GM19328 (cell line): ENCODE data around the gene OSBPL3.
A peak's percentile ranks its signal among the peaks of the same experiment; 100 is the strongest.
"Not testable (repeated sequence)": the region's sequence is repeated elsewhere in the genome, so short reads cannot be mapped to it uniquely, and the experiment has no call there.

Experiments used
- ATAC-seq: cut with Tn5 transposase; IDR thresholded peaks from one replicate; pipeline ENCODE4 v1.9.1; 2021; ENCODE audit warnings: mild to moderate bottlenecking, moderate library complexity; ENCODE audit not compliant: unreplicated experiment

Gene OSBPL3

DNA sequence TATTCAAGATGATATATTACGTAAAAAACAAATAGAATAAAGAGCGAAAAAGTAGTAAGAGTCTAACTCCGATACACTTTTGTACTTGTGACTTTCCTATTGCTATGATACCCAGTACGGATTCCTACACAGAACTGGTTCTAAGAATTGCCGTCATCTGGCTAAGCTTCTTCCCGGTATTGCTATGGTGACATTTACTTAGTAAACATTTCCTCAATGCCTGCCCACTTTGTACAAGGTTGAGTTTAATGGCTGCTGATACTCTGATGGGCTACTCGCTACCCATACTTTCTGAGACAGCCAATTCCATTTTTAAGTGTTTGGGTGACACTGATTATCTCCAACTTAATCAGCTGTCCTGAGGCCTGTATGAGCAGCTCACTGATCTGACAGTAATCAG, 55.6 kb downstream of the OSBPL3 start:
- no peak for ATAC-seq

DNA sequence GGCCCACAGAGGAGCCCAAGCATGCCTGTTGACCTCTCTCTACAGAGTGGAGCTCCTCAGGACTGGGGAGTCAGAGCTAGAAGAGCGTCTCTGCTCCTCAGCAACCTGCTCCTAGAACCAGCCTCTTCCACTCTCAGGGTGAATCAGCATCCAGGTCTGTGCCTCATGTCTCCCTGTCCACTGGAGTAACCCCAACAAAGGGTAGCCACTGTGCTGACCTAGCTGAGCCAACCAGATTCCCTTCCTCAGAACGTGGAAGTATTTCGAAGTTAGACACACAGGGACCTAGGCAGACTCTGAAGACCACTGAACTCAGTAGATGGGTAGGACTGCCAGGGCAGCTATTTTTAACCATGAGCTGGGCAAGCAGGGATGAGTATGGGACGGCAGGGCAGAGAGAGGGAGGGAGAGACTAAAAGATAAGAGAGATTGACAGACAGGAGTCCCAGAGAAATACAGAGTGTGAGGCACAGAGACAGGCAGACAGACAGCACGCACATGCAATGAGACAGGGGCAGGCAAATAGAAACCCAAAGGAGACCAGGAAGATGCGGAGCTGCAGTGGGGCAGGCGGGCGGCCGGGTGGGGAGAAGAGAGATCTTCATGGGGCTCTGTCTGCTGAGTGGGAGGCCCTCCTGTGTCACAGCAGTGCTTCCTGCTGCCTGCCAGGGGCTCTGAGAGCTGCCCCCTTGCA, 56.7 kb downstream of the OSBPL3 start:
- no peak for ATAC-seq

DNA sequence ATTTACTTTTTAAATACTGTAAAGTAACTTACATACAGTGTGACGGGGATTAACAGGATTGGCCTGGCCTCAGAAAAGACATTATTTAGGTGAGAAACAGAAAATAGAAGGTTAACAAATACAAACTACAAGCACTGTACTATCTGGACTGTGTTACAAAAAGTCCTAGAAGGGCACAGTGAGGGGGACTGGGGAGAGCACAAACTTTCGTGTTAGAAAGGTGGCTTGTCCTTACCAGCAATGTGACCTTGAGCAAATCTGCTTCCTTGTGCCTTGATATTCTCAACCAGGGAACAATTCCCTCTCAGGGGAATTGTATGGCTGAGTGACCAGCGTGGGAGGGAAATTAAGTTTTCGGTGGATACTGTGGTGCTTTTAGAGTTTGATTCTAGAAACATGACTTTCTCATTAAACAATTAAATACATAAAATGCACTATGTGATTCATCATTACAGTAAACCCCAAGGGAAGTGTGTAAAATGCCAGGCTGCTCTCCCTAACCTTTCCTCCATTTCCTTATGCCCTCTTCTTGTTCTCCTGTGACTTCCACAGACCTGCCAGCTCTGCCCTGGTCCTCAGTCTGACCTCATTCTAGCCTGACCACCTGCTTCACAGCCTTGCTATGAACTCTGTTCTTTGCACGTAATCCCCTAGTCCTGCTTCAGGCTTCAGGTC, 57.7 kb downstream of the OSBPL3 start:
- ATAC-seq, result no peak

DNA sequence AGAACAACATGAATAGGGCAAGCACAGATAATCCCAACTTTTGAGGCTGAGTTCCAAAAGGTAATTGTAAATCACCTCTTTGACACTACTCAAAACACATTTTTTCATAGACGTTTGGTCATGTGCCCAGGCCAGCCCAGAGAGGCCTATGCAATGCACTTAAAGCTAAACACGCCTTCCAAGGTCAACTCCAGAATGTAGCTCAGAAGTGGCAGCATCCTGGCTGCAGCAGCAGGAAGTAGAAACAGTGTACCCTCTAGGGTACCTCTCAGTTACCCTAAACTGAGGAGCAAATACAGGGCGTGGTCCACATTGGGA, 58.7 kb downstream of the OSBPL3 start:
- ATAC-seq, result no peak

DNA sequence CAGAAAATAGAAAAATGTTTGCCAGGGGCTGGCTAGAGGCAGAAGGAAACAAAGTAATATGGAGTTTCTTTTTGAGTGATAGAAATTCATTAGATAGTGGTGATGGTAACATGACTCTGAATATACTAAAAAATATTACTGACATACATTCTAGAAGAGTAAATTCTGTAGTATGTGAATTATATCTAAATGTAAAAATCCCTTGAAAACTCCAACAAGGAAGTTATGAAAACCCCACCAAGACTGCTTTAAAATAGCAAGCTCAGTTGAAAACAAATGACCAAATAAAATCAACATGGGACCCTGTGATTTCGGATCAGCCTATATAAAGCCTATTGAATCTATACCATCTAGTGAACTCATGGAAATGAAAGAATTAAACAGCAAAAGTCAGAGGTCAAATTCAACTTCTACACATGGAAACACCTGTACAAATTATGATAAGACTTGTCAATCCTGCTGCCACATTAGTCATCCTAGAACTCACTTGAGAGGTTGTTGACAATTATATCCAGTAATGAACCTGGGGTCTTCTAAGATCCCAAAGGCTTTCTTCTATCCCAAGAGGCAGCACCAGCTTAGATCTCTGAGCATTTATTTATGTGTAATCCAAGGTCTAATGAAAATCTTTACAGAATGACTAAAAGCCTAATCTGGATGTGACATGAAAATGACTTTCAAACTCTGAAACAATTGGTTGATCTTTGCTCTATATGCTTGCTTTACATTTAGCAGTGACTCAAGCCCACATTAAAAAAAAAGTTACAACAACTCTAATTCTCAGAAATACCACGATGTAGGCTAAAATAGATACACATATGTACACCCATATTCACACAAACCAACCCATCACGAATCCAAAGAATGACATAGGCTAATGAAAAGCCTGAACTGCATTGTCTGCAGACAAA, 59.3 kb downstream of the OSBPL3 start:
- ATAC-seq, result no peak

DNA sequence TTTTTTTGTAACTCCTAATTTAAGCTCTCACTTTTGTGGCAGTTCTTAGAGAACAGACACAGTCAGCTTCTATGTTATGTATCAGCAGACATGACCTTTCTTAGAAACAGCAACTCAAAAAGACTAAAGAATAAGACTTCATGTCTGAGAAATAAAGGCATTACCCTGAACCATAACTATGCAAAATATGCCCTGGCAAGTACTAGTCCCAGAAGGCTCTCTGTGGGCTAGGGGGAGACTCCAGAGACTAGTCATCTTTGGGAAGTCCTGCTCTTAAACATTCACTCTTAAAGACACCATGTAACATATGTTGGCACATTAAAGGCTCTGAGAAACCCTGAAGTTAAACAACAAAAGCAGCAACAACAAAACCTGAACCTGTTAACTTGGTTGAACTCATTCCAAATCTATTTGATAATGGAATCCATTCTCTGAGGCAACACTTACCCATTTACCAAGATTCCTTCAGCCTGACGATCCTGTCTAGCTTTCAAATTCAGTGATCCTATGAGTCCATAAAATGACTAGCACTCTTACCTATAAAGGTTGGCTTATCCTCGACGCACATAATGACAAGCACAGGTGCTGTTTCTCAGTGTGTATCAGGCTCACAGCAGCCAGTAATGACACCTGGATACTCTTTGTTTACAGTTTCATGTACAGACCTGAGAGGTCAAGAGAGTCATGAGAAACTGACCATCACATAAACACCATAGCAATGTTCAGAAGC, 62.3 kb downstream of the OSBPL3 start:
- ATAC-seq, result no peak

DNA sequence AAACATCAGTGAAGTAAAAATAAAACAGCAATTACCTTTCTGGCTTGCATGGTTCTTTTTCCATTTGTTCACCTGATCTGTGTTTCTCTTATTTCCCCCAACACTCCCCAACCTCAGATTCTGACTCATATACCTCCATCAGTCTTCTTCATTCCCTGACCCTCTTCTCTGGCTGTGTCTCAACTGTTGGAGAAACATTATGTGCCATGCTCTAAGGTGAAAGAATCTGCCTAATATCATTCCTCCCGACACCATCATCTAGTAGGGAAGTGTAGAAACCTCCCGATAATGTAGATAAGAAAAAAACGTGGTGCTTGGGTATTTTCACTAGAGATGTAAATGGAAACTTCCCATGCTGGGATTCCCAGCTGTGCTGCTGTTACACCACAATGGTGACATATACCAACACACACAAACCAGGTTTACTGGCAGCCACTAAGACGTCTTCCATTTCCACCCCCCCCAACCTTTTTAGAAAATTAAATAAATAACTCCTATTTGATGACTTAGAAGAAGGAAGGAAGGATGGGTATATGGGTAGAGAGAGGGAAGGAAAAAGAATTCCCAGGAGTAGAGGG, 63.4 kb downstream of the OSBPL3 start:
- no peak for ATAC-seq

DNA sequence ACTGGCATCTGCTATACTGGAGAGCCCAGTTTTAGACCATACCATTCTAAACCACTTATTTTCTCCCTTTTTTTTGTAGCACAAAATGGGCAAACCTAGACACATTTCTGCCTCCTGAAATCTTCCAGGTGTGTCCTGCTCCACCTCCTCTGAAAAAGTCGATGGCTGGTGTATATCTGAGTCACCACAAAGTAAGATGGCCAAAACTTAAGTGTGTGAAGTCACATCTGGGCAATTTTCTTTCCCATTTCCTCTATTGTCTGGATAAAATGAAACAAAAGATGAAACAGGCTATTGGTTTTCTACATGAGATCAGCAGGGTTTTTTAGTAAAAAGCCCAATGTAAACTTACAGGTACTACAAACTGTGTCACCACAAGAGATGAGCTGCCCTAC, 65.5 kb downstream of the OSBPL3 start:
- ATAC-seq, result no peak

DNA sequence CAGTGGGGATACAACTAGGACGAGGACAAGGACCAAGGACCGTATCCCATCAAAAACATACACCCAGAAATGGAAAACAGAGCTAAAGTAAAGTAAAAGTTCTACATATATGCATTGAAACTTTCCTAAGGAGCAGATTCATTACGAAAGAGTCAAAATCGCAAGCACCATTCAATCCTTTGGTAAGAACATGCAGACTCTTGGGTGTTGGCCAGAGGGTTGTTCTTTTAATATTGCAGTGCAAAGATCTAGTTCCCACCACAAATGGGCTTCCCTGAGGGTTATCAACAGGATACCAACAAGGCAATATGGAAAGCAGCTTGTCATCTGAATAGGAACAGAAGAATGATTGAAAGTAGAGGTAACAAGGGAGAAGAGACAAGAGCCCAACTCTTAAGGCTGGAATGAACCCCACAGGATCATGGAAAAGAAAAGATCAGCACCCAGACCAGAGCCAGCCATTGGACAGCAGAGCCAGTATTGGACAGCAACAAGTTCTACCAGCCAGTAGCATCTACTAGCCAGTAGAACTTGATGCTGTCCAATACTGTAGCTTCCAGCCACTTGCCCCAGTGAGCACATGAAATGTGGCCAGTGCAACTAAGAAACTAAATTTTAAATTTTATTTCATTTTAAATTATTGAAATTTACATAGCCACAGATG, 66.0 kb downstream of the OSBPL3 start:
- no peak for ATAC-seq

DNA sequence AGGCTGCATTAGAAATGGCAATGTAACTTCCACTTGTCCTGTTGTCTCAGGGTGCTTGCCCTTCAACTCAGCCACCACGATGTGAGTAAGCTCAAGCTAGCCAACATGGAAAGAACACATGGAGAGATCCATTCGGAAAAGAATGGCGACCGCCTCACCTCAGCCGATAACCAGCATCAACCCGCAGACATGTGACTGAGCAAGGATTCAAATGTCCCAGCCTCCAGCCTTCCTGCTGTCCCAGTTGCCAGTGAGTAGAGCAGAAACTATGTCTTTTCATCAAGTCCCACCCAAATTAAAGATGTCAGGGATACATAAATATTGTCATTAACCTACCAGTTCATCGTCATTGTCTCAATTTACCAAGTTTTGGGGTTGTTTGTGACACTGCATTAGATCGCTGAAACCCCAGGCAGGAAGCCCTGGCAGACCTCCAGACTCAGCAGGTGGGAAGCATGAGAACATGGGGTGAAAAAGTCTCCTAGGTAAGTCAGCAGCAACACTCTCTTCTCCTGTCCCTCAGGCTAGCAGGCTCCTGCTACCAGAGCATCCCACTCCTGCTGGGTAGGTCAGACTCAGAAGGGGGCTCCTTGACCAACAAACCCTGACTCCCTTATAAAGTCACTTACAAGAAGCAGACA, 67.0 kb downstream of the OSBPL3 start:
- no peak for ATAC-seq

DNA sequence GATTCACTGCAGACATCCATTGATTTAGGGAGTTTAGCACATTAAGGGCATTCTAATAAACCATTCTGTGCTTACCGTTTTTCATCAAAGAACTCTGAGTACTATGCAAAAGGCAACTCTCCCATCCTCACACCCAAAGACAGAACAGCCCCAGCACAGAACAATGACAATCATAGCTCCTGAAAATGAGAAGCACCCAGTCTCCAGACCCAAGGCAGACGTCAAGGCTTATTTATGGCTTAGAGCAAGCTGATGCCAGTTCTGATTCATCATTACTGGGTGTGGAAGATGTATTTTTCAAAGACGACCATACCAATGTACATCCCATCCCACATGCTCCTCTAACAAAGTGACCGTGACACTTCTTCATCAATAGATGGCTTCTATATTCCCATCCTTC, 67.6 kb downstream of the OSBPL3 start:
- ATAC-seq, result no peak

DNA sequence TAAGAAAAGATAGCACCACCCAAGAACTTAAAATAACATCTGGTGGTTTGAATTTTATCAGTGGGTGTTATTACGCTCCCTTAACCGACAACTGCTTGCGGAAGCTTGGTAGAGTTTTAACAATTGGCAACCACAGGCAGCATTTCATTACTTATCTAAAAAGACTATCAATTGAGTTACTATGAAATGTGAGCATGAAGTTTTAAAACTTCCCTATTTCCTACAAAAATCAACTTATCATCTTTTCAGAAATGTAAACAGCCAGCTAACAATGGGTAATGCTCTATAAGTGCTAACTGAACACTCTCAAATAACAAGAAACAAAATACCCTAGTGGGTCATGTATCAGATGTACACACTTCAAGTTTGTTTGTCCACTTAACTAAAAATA, 68.8 kb downstream of the OSBPL3 start:
- ATAC-seq, result peak; percentile 68

DNA sequence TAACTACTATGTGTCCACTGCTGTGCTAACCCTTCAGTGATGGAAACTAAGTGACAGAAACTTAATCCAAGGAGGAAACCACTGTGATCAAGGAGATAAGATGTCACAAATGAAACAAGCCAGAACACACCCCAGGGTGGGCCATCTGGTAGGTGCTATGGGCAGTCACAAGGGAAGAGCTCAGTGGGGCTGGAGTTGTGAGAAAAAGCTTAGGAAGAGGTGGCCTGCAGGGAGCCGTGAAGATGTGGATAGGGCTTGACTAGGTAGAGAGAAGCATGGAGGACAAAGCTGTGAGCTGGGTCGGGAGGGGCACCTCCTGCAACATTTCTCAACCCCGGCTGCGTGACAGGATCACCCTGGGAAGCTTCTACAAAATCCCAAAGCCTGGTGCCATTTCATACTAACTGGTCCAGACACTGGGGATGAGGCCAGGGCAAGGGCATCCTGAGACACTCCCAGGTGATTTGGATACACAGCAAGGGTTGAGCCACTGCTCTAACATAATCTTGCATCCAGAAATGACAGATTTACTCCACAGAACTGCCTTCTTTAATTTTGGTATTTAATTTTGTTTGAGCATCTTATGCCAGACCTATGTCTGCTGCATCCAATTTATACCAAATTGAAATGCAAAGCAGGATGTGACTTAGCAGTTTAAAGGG, 69.3 kb downstream of the OSBPL3 start:
- no peak for ATAC-seq

DNA sequence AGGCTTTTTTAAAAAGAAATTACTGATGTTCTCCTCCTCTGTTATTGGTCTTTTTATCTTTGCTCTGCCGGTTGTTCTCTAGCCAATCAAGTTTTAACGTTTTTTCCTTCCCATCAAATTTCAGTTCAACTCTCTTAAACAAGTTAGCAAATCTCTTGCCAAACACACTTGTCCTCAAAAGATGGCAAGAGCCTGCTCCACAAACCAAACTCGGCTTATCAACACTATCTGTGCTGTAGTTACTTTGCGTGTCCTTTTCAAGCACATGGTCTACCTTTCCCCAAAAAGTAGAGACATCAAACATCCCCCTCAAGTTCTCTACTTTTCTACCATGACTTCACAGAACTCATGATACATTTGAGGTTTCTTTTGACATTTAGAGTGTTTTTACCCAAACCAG, 71.3 kb downstream of the OSBPL3 start:
- ATAC-seq, result no peak

DNA sequence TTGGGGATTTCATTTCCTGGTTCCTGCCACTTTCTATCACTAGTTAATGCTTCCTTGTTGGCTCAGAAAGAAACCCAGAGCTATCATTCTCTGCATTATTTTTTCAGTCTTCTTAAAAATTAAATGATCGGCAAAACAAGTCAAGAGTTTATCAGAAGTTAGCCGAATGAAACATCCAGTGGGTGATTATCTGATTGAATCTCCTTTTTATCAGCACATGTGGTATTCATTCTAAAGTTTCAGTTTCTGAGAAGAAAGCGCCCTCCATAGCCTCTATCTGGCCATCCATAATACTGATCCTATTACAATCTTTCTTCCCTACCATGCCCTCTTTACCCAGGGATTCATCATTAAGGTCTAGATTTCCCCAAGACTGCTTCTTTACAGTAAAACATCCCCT, 71.8 kb downstream of the OSBPL3 start:
- ATAC-seq, result no peak

DNA sequence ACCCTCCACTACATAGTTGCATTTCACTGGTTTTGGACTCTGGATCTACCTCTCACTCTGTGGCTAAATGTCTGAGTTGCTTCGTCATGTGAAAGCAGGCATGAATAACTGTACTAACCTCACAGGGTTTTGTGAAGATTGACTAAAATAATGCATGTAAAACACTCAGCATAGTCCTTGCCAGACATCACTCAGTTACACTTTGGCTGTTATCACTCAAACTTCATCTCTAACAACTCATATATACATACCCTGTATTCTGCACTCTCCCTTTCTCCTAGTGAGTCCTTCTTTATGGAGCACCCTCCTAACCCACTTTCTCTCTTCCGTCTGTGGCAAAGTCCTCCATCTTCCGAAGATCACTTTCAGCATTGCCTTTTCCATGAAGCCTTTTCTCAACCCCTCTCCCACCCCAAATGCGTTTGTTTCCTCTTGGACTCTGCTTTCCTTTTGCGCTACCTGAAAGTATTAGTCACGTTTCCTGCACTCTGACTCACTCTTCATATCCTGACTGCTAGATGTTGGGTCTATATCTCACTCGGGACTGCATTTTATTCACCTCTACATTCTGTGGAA, 72.6 kb downstream of the OSBPL3 start:
- no peak for ATAC-seq

DNA sequence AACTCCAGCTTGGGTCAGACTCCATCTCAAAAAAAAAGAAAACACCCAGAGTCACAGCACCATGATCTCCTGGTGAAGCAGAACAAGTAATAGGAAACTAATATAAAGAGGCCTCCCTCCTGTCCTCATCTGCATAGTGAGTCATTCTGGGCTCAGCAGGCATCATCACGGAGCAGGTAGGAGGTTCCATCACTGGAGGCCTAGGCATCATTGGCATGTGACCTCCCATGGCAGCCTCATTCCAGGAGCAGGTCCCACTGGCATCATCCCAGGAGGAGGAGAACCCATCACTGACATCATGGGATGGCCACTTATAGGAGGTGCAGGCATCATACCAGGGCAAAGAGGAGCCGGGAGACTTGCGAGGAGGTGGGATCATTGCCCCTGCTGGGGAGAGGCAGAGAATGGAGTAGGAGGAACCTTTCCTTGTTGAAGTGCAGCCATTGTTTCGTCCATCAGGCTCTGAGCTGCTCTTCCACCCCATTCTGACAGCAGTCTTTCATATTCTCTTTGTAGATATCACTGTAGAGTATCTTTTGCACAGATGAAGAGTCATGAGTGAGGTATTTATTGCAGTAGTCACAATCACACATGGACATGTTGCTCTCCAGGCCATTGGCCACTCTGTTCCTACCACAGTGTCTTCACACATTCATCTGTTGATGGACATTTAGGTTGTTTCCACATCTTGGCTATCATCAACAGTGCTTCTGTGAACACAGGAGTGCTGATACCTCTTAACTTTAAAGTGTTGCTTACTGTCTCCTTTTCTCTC, 73.8 kb downstream of the OSBPL3 start:
- ATAC-seq, result no peak

DNA sequence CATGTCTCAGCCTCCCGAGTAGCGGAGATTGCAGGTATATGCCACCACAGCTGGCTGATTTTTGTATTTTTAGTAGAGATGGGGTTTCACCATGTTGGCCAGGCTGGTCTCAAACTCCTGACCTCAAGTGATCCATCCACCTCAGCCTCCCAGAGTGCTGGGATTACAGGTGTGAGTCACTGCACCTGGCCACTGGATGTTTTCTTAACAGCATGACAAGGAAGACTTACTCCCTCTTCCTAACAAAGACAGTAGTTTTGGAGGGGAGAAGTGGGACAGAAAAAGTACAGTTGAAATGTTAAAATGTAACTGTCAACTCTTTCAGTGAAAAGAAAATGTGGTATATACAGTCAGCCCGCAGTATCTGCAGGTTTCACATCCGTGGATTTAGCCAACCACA, 76.0 kb downstream of the OSBPL3 start:
- not testable (repeated sequence) for ATAC-seq
